Medulla oblongata (tissue), 1 donor: Measurements from ENCODE around the gene BTBD9.

ENCODE experiments used
- DNase-seq: peaks from one replicate; pipeline ENCODE4 v3.0.0-alpha.2; 2015; ENCODE audit errors: extremely low spot score

Gene BTBD9

DNA sequence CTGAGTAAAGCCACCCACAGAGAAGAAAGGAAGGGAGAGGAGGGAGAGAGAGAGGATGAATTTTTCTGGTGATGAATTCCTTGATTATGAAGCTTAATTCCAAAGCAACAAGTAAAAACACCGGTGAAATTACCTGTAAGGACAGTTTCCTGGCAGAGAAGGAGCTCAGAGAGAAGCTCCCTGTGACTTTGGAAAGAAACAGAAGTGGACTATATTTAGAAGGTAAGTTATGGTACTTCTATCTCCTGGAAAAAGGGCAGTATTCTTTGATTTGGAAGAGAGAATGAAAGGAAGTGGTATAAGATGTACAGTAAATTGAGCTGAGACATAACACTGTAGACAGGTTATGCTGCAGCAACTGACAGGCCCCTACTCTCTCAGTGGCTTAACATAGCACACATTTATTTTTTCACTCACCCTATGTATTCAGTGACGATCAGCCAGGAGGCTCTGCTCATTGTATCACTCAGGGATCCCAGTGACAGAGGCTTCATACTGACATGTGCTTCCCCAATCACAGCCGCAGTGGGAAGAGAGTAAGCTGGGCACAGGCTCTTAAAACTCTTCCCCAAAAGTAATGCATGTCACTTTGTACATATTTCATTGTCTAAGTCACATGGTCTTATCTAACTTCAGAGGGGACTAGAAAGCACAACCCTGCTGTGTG lies 349.5 kb downstream of the BTBD9 start:
- no peak for DNase-seq

DNA sequence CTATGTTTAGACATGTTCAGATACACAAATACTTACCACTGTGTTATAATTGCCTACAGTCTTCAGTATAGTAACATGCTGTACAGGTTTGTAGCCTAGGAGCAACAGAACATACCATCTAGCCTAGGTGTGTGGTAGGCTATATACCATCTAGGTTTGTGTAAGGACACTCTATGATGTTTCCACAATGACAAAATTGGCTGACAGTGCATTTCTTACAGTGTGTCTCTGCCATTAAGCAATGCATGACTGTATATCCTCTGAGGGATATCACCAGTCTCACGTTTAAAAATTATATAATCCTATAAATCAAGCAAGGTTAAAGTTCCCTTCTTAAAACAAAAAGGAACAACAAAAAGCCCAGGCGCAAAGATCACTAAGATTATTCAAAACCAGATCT lies 352.2 kb downstream of the BTBD9 start:
- no peak for DNase-seq

DNA sequence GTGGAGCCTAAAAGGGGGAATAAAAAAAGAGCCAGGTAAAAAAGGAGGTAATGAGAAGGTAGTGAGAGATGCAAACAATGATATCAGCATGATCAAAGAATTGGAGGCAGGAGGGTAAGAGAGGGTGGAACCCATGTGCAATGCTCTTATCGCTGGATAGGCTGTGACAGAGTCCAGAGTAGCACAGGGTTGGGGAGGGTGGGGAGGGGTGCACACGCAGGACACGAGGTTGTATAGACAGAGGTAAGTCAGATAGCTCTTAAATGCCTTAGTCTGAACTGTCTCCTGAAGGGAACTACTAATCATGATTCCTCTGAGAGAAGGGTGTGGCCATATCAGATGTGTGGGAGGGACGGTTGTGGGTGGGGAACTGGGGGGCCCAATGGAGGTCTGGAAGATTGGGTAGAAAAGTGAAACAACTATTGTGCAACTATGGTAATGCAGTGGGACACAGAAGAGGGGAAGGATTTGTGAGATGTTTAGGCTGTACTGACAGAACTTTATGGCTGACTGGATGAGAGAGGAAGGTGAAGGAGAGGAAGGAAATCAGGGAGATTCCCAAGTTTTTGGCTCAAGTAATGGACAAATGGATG lies 354.8 kb downstream of the BTBD9 start:
- no peak for DNase-seq

DNA sequence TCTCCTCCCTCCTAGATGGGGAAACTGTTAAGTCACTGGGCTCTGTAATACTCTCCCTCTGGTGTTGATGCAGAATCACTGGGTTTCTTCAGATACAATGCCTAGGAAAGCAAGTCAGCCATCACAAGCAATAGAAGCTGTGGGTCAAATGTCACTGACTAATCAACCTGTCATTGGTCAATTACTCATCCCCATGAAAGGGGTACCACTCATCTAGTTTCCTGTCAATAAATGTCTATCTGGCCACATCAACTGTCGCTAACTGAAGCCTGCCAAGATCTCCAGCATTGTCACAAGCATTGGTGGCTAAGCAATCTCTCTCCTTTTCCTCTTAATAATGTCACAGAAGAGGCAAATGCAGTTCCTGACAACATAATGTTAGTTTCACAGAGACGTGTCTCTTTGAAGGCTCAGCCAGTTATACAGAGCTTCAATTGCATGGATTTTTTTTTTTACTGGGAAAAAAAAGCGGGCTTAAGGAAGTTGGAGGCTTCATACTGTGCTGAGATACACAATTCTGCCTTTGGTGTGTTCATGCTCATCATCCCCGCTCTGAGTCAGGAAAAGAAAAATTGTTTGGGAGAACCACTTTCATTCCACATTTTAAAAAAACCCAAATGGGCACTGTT lies 355.9 kb downstream of the BTBD9 start:
- DNase-seq = no peak

DNA sequence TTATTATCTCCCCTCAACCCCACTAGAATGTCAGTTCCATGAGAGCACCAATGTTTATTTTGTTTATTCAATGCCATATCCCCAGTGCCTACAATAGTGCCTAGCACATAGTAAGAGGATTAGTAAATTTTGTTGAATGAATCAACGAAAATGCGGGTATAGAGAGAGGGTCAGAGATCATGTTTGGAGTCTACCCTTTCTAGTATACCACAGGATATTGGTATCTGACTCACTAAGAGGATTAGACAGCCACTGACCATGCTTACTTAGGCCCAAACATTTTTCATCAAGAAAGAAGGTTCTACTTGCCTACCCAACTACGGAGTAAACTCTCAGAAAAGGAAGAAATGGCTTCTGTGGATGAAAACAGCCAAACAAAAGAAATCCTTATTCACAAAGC lies 356.8 kb downstream of the BTBD9 start:
- DNase-seq = no peak

DNA sequence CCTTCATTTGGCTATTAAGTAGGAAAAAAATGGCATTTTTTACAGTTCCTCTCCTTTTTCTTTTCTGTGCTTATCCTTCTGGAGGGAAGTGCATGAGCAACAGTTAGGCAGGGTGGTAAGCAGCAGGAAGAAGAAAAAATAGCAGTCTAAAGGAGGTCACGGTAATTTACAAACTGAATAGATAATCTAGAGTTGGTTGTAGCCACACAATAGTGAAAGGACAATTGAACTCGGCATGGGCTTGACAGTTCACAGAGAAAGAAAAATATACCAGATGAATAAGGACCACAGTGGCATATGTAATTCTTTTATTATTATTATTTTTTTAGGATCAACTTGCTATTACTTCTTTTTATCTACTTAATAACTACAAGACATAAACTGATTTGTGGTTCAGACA lies 358.6 kb downstream of the BTBD9 start:
- peak; percentile 47 for DNase-seq

DNA sequence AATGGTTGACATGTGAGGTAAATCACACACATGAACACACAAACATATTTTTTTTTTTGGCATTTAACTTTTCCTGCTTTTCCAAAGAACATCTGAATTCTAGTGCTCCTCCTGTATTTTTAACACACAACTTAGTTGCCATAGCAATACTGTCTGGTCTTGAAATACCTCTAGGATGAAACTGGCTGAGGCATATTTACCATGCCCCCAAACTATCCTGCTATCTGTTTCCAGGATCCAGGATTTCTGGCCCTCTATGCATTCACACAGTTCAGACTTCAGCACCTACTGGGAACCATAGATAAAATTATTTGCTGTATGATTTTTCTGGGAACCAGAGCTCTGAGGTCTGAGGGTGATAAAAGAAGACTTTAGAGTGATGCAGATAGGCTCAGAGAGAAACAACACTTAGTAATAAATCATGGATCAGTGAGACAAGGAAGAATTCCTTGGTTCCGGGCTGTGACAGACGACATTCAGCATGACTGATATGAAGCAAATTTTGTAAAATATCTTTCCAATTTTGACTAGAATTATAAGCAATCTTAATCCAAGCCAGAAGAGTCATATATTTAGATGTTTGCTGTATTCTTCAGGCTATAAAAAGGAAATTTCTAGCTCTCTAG lies 359.7 kb downstream of the BTBD9 start:
- no peak for DNase-seq

DNA sequence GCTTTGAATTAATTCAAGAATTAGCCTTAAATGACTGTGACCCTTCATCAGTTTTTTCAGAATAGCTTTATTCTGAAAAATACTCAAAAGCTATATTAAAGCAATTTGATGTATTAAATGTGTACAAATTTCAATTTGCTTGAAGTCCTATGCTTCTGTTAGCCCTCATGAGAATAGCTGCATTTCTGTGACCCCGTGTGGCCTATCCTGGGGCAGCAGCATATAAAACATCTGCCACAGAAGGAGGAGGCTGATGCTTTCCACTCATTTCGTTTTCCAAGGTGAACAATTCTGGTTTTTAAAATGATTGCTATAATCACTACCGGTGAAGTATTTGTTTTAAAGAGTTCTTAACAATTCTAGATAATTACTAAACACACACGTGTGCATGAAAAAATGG lies 360.3 kb downstream of the BTBD9 start:
- peak; percentile 71 for DNase-seq

DNA sequence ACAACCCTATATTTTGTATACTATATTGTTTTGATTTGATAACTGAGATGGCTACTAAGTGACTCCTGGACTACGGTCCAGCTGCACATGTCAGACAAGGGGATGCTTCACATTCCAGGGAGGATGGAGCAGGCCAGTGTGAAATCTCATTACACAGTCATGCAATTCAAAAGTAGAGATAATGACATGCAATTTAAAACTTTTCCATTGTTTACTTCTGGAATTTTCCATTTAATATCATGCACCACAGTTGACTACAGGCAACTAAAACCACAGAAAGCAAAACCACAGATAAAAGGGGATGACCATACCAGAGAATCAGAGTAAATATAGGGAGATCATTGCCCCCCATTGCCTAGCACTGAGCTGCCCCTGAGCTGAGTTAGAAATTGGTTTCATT lies 366.4 kb downstream of the BTBD9 start:
- no peak for DNase-seq

DNA sequence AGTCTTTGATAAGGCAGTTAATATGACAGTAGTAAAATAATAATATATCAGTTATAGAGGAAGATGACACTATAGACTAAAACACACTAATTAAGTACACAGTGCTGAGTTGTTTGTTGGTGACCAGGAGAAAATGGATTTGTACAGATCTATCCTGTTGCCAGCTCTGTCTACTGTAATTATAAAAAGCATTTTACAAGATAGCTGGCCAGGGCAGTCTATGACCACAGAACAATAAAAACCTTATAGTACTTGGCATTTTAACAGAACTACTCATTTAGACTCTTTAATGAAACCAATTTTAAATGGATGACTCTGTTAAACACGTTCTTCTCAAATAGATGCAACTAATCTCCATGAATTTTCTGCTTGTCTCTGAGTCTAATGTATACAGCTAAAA lies 367.5 kb downstream of the BTBD9 start:
- no peak for DNase-seq

DNA sequence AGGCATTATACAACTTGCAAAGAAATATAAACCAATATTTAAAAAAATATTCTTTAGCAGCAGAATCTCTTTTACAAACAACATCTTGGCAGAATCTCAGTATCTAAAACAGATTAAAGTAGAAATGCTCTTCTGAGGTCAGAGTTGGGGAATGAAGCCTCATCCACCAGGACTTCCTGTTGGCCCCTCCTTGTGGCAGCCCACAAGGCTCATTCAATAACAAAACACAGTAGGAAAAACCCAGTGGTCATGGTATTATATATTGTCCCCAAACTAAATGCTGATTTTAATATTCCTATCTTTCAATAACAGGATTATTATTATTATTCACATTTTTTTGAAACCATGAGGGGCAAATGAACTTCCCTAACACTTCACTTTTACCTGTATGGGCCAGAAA lies 368.6 kb downstream of the BTBD9 start:
- no peak for DNase-seq

DNA sequence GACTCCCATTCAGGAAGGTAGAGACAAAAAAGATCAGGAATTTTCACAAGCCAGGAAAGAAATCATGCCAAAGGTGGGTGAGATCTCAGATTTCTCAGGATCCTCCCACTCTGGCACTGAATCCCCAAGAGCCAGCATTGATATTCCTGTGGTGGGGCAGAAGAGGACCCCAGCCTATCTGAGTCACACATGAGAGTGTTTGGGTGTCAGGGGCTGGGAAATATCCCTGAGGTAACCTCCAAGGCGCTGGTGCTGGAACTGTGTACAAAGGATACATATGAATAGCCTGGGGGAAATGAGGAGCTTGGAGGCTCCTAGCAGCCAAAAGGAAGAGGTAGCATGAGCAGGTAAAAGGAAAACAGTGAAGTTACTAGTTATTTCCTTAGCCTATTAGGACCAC lies 369.4 kb downstream of the BTBD9 start:
- DNase-seq = no peak

DNA sequence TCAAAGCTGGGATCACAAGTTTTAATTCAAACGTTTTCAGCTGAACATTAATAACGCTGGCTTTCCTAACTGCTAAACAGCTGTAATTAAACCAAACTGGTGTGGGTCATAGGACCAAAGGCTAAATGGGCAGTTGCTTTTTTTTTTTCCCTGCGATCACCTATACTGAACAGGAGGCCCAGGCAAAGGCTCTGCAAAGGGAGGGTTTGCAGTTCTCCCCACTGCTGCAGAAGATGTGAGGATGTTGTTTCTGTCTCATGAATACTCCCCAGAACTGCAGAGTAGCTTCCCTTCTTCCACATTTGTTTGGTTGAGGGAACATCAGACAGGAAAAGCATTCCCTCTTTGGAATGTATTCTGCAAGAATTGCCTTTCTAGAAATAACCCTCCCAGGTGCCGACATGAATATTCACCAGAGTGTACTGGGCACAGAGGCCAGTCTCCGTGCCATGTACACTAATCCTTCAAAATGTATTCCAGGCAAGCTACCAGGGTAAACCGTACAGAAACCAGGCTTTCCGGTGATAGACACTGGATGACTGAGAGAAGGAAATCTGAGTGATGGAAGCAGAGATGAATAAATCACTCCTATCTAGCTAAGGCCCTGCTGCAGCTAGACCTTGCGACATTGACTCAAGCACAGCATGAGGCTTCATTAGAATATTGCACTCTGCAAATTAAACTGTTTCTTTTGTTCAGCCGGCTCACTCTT lies 370.1 kb downstream of the BTBD9 start:
- DNase-seq = no peak

DNA sequence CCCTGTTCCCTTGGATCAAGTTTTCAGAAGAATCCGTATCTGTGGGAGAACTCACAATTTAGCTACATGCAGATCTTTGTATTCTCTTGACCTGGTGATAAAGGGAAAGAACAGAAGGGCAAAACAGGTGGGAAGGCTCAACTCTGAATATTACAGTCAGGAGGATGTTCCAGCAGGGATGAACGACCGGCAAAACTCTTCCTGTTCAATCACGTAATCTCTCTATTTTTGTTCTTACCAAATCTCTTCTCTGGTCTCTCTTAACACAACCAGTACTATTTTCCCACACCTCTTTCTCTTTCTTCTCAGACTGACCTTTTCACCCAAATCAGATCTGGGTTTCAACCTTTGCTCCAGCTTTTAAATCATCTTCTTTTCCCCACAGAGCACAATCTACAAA lies 371.4 kb downstream of the BTBD9 start:
- DNase-seq = no peak

DNA sequence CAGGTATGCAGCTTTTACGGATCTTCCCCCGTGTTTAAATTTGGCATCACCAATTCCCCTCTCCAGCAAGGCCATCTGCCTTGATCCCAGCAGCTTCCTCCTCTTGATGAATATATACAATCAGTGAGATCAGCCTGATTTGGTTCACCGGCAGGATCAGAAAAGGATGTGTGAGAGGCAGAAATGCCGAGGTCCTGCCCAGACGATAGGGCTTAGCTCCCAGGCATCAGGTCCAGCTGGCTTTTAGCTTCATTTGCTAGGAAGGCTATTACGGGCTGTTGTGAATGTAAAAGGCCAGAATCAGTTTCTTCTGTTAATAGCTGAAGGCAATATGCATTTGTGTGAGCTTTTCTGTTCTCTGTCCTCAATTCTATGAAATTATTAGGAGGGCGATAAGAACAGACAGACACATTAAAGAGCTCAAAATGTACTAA lies 372.8 kb downstream of the BTBD9 start:
- no peak for DNase-seq

DNA sequence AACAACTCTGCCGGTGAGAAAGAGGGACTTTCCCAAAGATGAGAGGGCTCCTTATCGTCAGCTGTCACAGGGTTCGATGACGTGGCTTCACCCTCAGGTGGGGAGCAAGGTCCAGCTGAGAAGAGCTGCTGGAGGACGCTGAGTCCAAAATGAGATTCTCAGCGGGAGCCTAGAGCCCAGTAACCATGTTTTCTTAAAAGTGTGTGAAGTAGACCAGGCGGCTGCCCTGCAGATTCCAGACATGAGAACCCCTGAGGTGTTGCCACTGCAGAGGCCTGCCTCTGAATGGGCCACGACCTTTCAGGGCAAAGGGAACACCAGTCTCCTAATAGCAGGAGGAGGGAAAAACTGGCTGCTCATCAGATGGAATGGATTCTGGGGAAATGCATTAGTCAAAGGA lies 375.1 kb downstream of the BTBD9 start:
- no peak for DNase-seq

DNA sequence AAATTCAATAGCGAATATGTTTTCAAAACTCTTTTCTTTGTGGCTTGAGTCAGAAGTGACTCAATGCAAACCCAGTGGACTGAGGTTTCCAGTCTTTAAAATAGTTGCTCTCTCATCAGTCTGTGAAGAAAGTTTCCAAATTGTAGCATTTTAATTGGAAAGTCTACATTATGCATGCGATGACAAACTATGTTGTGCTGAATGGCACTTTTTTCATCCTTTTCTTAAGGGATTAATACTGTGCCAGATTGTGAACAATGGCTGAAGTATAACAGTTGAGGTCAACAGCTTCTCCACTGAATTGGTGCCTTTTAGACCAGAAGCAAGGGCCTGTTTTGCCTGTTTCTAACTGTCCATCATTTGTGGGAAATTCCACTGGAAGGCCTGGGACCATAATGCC lies 377.1 kb downstream of the BTBD9 start:
- peak; percentile 80 for DNase-seq

DNA sequence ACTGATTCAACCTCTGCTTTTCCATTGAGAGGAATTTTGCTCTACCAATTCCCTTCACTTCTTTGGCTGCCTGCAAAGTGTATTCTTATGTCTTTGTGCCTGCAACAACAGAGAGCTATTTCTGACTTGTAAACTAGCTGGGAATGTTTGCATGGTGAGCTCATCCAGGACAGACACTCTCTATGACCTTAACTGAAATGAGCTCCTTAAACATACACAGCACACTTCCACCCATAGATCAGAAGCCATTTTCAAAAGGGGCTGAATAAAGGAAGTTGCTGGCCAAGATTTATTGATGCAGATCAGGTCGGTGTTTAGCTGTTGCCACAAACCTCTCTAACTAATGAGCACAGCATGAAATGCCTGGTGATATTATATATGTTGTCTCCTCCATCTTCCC lies 377.7 kb downstream of the BTBD9 start:
- peak; percentile 43 for DNase-seq

DNA sequence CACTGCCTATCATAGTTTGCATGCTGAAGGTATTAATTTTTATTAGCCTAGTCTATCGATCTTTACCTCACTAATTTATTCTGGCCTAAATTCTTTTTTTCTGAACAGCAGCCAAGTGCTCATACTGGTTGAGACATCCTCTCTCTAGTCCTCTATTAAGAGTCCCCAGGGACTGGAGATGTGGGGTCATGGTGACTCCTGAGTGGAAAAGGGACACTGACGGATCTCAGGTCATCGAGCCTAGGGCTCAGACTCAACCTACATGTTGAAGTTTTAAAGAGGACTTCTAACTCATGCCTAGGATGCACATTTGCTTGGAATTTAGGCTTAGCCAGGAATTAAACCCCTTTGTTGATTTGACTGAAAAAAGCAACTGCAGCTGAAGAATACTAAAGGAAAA lies 378.1 kb downstream of the BTBD9 start:
- no peak for DNase-seq

DNA sequence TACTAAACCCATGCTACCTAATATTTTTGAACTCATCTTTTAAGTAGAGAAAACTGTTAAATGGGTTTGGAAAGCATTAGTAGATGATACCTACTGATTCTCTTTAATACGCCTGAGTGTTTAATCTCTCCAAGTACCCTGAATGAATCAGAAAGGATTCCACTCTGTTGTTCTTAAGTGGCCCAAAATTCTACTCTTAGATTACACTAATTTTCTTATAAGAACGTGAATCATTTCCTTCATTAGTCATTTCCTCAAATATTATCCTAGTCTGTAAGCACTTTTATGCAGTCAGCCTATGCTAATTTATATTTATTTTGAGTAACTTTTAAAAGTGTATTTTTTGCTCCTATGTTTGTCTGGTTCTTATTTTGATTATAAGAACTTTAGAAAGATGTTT lies 380.0 kb downstream of the BTBD9 start:
- no peak for DNase-seq

DNA sequence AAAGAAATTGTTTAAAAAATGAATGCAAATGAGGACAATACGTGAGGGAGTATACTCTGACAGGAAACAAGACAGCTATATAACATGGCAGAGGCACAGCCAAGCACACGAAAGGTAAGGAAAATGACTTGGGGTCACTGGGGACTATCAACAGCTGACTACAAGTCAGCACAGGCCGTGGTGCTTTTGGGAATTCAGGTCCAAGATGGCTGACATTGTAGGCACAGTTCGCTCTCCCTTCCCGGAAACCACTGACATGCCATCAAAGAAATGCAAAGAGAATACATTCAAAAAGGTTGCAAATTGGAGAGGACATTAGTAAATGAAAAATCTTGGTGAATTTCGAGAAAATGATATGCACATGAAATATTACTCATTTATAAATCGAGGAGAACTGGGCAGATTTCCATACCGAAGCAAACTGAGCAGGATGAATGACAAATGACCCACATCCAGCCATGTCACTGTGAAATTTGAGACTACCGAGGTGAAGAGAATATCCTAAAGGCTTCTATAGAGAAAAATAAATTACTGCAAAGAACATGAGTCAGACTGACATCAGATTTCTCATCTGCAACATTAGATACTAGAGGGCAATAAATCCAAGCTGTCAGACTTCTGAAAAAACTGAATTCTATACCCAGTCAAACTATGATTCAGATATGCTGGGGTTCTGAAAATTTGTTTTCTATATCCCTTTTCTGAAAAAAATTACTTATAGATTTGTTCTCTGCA lies 391.1 kb downstream of the BTBD9 start:
- no peak for DNase-seq

DNA sequence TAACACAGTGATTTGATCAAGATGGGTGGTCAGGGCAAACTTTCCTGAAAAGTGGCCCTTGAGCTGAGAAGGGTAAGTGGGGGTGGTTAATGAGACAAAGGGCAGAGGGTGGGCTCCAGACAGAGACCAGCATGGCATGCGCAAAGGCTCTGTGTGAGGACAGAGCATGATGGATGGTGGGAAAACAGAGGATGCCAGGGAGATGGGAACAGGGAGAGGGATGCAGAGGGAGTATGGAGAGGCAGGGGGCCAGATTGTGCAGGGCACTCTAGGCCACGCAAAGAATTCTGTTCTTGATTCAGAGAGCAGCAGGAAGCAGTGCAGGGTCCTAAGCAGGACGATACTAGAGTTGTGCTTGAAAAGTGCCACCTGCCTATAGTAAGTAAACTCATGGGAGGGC lies 394.4 kb downstream of the BTBD9 start:
- no peak for DNase-seq
